ENCODE data around the gene SYNE2. TPM values are rescaled to one million over a fixed set of nuclear protein-coding genes. Genes with fewer than 3 reads are reported as not detected.

The SYNE2 gene
- total and polyA plus RNA-seq, 2 of the 8 experiments (the other 6 are each of a cell fraction or from before 2014, with no cell fraction given) = 32.6 to 46.1 TPM

DNA sequence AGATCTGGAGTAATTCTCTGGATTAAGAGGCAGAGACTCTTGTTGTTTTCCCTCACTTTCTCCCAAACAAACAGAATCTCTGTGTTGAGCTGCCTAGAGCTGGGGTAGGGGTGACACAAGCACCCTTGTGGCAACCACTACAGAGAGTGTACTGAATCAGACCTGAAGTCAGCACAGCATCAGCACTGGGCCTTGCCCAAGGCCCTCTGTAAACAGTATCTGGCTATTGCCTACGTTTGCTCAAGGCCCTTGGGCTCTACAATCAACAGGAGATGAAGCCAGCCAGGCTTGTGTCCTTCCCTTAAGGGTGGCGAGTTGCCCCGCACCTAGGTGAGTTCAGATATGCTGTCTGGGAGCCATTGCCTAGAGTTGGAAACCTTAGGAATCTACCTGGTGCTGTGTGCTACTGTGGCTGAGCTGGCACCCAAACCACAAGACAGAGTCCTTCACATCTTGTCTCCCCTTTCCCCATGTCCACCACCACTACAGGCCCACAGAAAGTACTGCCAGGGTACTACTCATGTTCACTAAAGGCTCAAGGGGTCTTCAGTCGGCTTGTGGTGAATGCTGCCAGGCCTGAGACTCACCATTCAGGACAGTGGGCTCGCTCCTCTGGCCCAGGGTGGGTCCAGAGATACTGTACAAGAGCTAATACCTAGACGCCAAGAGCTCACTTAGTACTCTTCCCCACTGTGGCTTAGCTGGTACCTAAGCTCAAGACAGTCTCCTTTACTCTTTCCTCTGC, 206.8 kb downstream of the SYNE2 start (continued):
- TF ChIP-seq, protein P1, sequence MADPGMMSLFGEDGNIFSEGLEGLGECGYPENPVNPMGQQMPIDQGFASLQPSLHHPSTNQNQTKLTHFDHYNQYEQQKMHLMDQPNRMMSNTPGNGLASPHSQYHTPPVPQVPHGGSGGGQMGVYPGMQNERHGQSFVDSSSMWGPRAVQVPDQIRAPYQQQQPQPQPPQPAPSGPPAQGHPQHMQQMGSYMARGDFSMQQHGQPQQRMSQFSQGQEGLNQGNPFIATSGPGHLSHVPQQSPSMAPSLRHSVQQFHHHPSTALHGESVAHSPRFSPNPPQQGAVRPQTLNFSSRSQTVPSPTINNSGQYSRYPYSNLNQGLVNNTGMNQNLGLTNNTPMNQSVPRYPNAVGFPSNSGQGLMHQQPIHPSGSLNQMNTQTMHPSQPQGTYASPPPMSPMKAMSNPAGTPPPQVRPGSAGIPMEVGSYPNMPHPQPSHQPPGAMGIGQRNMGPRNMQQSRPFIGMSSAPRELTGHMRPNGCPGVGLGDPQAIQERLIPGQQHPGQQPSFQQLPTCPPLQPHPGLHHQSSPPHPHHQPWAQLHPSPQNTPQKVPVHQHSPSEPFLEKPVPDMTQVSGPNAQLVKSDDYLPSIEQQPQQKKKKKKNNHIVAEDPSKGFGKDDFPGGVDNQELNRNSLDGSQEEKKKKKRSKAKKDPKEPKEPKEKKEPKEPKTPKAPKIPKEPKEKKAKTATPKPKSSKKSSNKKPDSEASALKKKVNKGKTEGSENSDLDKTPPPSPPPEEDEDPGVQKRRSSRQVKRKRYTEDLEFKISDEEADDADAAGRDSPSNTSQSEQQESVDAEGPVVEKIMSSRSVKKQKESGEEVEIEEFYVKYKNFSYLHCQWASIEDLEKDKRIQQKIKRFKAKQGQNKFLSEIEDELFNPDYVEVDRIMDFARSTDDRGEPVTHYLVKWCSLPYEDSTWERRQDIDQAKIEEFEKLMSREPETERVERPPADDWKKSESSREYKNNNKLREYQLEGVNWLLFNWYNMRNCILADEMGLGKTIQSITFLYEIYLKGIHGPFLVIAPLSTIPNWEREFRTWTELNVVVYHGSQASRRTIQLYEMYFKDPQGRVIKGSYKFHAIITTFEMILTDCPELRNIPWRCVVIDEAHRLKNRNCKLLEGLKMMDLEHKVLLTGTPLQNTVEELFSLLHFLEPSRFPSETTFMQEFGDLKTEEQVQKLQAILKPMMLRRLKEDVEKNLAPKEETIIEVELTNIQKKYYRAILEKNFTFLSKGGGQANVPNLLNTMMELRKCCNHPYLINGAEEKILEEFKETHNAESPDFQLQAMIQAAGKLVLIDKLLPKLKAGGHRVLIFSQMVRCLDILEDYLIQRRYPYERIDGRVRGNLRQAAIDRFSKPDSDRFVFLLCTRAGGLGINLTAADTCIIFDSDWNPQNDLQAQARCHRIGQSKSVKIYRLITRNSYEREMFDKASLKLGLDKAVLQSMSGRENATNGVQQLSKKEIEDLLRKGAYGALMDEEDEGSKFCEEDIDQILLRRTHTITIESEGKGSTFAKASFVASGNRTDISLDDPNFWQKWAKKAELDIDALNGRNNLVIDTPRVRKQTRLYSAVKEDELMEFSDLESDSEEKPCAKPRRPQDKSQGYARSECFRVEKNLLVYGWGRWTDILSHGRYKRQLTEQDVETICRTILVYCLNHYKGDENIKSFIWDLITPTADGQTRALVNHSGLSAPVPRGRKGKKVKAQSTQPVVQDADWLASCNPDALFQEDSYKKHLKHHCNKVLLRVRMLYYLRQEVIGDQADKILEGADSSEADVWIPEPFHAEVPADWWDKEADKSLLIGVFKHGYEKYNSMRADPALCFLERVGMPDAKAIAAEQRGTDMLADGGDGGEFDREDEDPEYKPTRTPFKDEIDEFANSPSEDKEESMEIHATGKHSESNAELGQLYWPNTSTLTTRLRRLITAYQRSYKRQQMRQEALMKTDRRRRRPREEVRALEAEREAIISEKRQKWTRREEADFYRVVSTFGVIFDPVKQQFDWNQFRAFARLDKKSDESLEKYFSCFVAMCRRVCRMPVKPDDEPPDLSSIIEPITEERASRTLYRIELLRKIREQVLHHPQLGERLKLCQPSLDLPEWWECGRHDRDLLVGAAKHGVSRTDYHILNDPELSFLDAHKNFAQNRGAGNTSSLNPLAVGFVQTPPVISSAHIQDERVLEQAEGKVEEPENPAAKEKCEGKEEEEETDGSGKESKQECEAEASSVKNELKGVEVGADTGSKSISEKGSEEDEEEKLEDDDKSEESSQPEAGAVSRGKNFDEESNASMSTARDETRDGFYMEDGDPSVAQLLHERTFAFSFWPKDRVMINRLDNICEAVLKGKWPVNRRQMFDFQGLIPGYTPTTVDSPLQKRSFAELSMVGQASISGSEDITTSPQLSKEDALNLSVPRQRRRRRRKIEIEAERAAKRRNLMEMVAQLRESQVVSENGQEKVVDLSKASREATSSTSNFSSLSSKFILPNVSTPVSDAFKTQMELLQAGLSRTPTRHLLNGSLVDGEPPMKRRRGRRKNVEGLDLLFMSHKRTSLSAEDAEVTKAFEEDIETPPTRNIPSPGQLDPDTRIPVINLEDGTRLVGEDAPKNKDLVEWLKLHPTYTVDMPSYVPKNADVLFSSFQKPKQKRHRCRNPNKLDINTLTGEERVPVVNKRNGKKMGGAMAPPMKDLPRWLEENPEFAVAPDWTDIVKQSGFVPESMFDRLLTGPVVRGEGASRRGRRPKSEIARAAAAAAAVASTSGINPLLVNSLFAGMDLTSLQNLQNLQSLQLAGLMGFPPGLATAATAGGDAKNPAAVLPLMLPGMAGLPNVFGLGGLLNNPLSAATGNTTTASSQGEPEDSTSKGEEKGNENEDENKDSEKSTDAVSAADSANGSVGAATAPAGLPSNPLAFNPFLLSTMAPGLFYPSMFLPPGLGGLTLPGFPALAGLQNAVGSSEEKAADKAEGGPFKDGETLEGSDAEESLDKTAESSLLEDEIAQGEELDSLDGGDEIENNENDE (IDR thresholded peaks at IDR 0.05; ENCODE audit: insufficient replicate concordance, low read length) = no peak
- no peak for TF ChIP-seq GABPA (IDR thresholded peaks at IDR 0.05; ENCODE audit: borderline replicate concordance, insufficient read depth, low read length)
- TF ChIP-seq ZNF274 (IDR thresholded peaks at IDR 0.05; ENCODE audit: borderline replicate concordance, extremely low read depth, low read length) = no peak
- TF ChIP-seq YY1 (IDR thresholded peaks at IDR 0.05; ENCODE audit: low read depth, low read length) = no peak
- no peak for TF ChIP-seq TEAD4 (IDR thresholded peaks at IDR 0.05; ENCODE audit: low read depth, low read length)
- no peak for TF ChIP-seq CBX8 (IDR thresholded peaks at IDR 0.05; ENCODE audit: borderline replicate concordance, low read depth, low read length)
- no peak for TF ChIP-seq SIX5 (IDR thresholded peaks at IDR 0.05; ENCODE audit: low read depth, low read length)
- TF ChIP-seq FOSL1 (IDR thresholded peaks at IDR 0.05; ENCODE audit: insufficient read depth, low read depth, low read length) = no peak
- no peak for TF ChIP-seq RBBP5 (IDR thresholded peaks at IDR 0.05; ENCODE audit: borderline replicate concordance, low read depth, low read length)
- TF ChIP-seq EGR1 (IDR thresholded peaks at IDR 0.05; ENCODE audit: borderline replicate concordance, low read depth, low read length) = no peak
- TF ChIP-seq TAF1 (IDR thresholded peaks at IDR 0.05; ENCODE audit: low read depth, low read length) = no peak

All from H1 (cell line).